GM12891 (cell line): ENCODE measurements around the gene LARP1B. TPM values are rescaled to one million over a fixed set of nuclear protein-coding genes. Genes with fewer than 3 reads are reported as not detected.
"Not testable (repeated sequence)": the region's sequence is repeated elsewhere in the genome, so short reads cannot be mapped to it uniquely, and the experiment has no call there.

ENCODE experiments used
- DNase-seq: peaks from one replicate; pipeline ENCODE4 v3.0.0; 2011; ENCODE audit warnings: low spot score; ENCODE audit not compliant: insufficient read length
- FAIRE-seq: peaks from 2 replicates; lab custom pipeline; 2011; peaks lifted over from hg19 to GRCh38; lab: Jason Lieb, UNC
- PAX5 ChIP-seq: IDR thresholded peaks from 2 replicates; pipeline ENCODE4 v1.6.1; 2011; ENCODE audit warnings: low read length, moderate library complexity, mild to moderate bottlenecking; ENCODE audit not compliant: insufficient read depth, severe bottlenecking
- POLR2A ChIP-seq: IDR thresholded peaks from 2 replicates; pipeline ENCODE4 v1.6.1; 2011; ENCODE audit warnings: low read depth, low read length, control low read depth
- POLR2AphosphoS5 ChIP-seq: IDR thresholded peaks from 2 replicates; pipeline ENCODE4 v1.6.1; 2011; ENCODE audit warnings: low read depth, low read length, control low read depth
- POU2F2 ChIP-seq: IDR thresholded peaks from 2 replicates; pipeline ENCODE4 v1.6.1; 2011; ENCODE audit warnings: low read depth, mild to moderate bottlenecking, control low read depth, low read length, moderate library complexity
- SPI1 ChIP-seq: IDR thresholded peaks from 2 replicates; pipeline ENCODE4 v1.6.1; 2011; ENCODE audit warnings: low read depth, low read length, control low read depth
- TAF1 ChIP-seq: IDR thresholded peaks from 2 replicates; pipeline ENCODE4 v1.6.1; 2011; ENCODE audit warnings: low read depth, low read length, control low read depth
- polyA plus RNA-seq: library from polyadenylated mRNA; unstranded; fragments of >200 nt; gene quantifications from one replicate; pipeline ENCODE4 v1.2.1, GENCODE V29; 2012; ENCODE audit warnings: low read depth, missing spikeins, inconsistent platforms; ENCODE audit not compliant: missing spikeins

LARP1B gene
- polyA plus RNA-seq: 10.0 TPM

DNA sequence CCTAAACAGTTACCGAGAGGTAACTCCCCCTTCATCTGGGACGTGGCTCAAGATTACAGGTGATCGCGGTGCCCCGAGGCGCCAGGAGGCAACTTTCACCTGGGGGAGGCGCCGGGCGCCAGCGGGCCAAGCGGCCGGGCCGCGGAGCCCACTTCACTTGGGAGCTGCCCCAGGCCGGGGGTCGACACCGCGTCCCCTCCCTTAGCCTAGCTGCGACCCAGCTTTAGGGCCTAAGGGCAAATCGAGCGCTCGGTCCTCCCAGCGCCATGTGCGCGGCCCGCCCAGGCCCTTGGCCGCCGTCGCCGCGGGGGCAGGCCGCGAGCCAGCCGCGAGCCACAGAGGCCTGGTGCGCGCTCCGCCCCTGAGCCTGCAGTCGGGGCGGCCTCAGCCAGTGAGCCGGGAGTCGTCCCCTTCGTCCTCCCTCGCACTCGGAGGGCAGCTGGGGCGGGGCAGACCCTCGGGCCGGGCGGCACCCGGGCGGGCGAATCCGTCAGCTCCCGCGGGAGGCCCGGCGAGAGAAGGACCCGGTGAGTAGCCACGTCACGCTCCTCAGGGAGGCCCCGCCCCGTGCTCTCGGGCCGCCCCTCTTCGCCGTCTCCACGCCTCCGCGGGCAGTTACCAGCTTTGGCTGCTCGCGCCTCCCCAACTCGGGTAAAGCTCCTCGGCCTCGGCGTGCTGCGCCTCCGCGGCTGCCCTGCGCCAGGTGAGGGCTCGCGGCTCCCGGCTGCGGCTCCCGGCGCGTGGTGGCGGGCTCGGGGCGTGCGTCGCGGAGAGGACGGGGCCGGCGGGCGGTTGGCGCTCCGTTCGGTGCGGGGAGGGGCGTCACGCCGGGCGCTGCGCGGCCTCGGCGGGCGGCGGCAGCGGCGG is at the start of gene LARP1B:
LARP1B (plus strand) TSS at position 614 of the 867 bp plus-strand sequence. CDS start 13,640 bp downstream, outside the sequence.
- DNase-seq (peak; percentile 89), FAIRE-seq (peak; percentile 98)
- TF ChIP-seq POLR2AphosphoS5: peak; percentile 87
- TF ChIP-seq PAX5: no peak
- peak; percentile 68 for TF ChIP-seq TAF1
- peak; percentile 6; the same call in 1 of the 2 replicates for TF ChIP-seq POU2F2
- peak; percentile 82 for TF ChIP-seq POLR2A
- no peak for TF ChIP-seq SPI1

GRCh38 chr4:128025319-128025718 is 35.8 kb upstream of the LARP1B start:
- FAIRE-seq: no peak
- no peak for TF ChIP-seq POLR2AphosphoS5
- no peak for TF ChIP-seq TAF1
- no peak for TF ChIP-seq POU2F2
- TF ChIP-seq PAX5: no peak
- TF ChIP-seq POLR2A: no peak
- no peak for TF ChIP-seq SPI1
- DNase-seq: no peak

GRCh38 chr4:128029907-128030306 is 31.2 kb upstream of the LARP1B start:
- DNase-seq (no peak), FAIRE-seq (no peak)
- no peak for TF ChIP-seq POLR2AphosphoS5
- no peak for TF ChIP-seq POU2F2
- no peak for TF ChIP-seq PAX5
- no peak for TF ChIP-seq POLR2A
- TF ChIP-seq SPI1: no peak
- TF ChIP-seq TAF1: no peak

- FAIRE-seq (no peak), DNase-seq (no peak)
- TF ChIP-seq TAF1: no peak
Observed at GRCh38 chr4:128031756-128032384, 29.2 kb upstream of the LARP1B start.

- no peak for TF ChIP-seq PAX5
- TF ChIP-seq POLR2A: no peak
- no peak for TF ChIP-seq POU2F2
- no peak for TF ChIP-seq POLR2AphosphoS5
- TF ChIP-seq SPI1: no peak
- TF ChIP-seq TAF1: no peak
- no peak for DNase-seq
- FAIRE-seq: peak; percentile 16
Observed at GRCh38 chr4:128039568-128039967, 21.5 kb upstream of the LARP1B start.

- not testable (repeated sequence) for DNase-seq, FAIRE-seq
Observed at GRCh38 chr4:128047019-128047418, 14.1 kb upstream of the LARP1B start.

GRCh38 chr4:128047514-128047913 is 13.6 kb upstream of the LARP1B start:
- DNase-seq, FAIRE-seq: not testable (repeated sequence)

GRCh38 chr4:128051229-128051628 is 9.9 kb upstream of the LARP1B start:
- DNase-seq, FAIRE-seq: not testable (repeated sequence)

DNA sequence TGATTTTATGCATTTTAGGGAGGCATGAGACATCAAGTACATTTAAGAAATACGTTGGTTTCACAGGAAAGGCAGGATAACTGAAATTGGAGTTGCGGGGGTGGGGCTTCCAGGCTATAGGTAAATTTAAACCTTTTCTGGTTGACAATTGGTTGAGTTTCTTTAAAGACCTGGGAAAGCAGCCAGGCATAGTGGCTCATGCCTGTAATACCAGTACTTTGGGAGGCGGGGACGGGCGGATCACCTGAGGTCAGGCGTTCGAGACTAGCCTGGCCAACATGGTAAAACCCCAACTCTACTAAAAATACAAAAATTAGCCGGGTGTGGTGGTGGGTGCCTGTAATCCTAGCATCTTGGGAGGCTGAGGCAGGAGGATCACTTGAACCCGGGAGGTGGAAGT is 6.2 kb upstream of the LARP1B start:
- FAIRE-seq, DNase-seq: not testable (repeated sequence)

DNA sequence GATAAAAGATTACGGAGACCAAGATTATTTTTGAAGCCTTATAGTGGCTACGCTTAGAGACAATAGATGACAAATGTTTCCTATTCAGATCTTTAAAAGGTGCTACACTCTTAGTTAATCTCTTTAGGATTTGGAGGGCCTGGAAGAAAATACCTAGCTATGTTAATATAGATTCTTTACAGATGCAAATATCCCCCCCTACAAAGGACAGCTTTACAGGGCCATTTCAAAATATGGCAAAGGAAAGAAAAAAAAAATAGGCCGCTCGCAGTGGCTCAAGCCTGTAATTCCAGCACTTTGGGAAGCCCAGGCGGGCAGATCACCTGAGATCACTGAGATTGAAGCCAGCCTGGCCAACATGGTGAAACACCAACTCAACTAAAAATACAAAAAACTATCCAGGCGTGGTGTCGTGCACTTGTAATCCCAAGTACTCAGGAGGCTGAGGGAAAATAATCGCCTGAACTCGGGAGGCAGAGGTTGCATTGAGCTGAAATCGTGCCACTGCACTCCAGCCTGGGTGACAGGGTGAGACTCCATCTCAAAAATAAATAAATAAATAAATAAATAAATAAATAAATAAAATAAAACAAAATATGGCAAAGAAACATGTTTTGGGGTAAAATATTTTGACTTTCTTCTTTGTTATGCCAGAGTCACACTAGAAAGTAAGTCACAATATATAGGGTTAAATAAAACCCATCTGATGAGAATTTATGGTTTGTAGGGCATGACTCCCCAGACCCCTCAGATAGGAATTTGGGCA is 5.5 kb upstream of the LARP1B start:
- FAIRE-seq, DNase-seq: not testable (repeated sequence)
